Measurements from ENCODE around the gene CREBZF.

DNA sequence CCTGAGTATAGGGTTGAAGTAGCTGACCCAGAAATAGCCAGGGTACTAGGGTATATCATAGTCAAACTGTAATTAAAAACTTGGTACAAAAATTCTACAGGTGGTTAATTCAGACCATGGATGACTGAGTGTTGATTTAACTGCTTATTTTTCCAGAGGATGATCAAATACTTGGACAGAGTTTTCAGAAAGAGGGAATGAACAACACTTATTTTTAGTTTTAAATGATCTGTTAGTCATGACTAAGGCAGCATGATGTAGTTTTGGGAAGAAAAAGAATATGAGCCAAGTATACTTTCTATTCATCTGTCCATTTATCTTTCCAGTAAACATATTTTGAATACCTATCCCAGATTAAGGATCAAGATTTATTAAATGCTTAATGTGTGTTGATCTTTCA lies 40.9 kb upstream of the CREBZF start:
- TF ChIP-seq EZH2 (IDR thresholded peaks at IDR 0.05; ENCODE audit: insufficient read depth, poor library complexity, severe bottlenecking), result no peak
- TF ChIP-seq EZH2phosphoT487 (IDR thresholded peaks at IDR 0.05; ENCODE audit: insufficient read depth, low read depth), result no peak

Measured in GM23248 (cell line).